KMS-11 (cell line): ENCODE measurements around the gene CYP26B1.
A peak's percentile ranks its signal among the peaks of the same experiment; 100 is the strongest.

Source experiments
- H2AFZ ChIP-seq: fragments of 200-600 bp; sonication (generic); 2 replicates; pipeline ENCODE4 v1.6.1; 2016; ENCODE audit warnings: antibody characterized with exemption, mixed run types, low read depth
- H3K27ac ChIP-seq: fragments of 200-600 bp; sonication (generic); 2 replicates; pipeline ENCODE4 v1.6.1; 2016; ENCODE audit warnings: mild to moderate bottlenecking, mixed run types
- H3K27me3 ChIP-seq: fragments of 200-600 bp; sonication (generic); 2 replicates; pipeline ENCODE4 v1.6.1; 2017; ENCODE audit warnings: mild to moderate bottlenecking, low read depth, mixed run types, moderate library complexity; ENCODE audit not compliant: insufficient read depth
- H3K36me3 ChIP-seq: fragments of 200-600 bp; sonication (generic); 2 replicates; pipeline ENCODE4 v1.6.1; 2017; ENCODE audit warnings: mild to moderate bottlenecking, mixed run types; ENCODE audit not compliant: insufficient read depth
- H3K4me1 ChIP-seq: fragments of 200-600 bp; sonication (generic); 2 replicates; pipeline ENCODE4 v1.6.1; 2016; ENCODE audit warnings: mild to moderate bottlenecking, low read depth, mixed run types; ENCODE audit not compliant: poor library complexity, severe bottlenecking
- H3K4me2 ChIP-seq: fragments of 200-600 bp; sonication (generic); 2 replicates; pipeline ENCODE4 v1.7.0; 2016; ENCODE audit warnings: mild to moderate bottlenecking, mixed run types
- H3K4me3 ChIP-seq: fragments of 200-600 bp; sonication (generic); IDR thresholded peaks from 2 replicates; pipeline ENCODE4 v1.6.1; 2017; ENCODE audit warnings: low read depth, low read length, mixed read lengths; ENCODE audit not compliant: insufficient read depth
- H3K79me2 ChIP-seq: fragments of 200-600 bp; sonication (generic); 2 replicates; pipeline ENCODE4 v1.6.1; 2016; ENCODE audit warnings: low read depth, mixed run types; ENCODE audit not compliant: insufficient read depth
- H3K9ac ChIP-seq: fragments of 200-600 bp; sonication (generic); 2 replicates; pipeline ENCODE4 v1.6.1; 2016; ENCODE audit warnings: mild to moderate bottlenecking, mixed run types
- H4K20me1 ChIP-seq: fragments of 200-600 bp; sonication (generic); 2 replicates; pipeline ENCODE4 v1.6.1; 2016; ENCODE audit warnings: mild to moderate bottlenecking, mixed run types; ENCODE audit not compliant: insufficient read depth
- TF ChIP-seq, protein P1 (sequence below): fragments of 200-600 bp; sonication (generic); conservative IDR thresholded peaks from 2 replicates; pipeline ENCODE4 v1.6.1; 2017; ENCODE audit warnings: low read depth, mild to moderate bottlenecking, antibody characterized with exemption, low read length, moderate library complexity, mixed read lengths

Gene CYP26B1

DNA sequence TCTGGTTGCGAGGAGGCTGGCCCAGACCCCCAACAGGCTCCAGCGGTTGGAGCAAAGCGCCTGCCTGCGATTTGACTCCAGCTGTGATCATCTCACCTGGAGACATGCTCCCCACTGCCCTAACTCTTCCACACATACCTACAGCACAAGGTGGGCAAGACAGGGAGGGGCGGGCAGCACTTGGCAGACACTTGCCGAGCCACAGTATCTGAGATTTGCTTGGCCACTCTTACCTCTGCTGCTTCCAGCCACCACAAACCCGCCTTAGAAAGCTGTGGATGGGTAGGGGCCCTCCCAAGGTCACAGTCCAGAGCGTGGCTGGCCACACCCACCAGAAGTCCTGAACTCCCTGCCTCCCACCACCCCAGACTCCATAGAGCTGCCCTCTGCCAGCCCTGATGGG, 8.2 kb downstream of the CYP26B1 start:
- Histone ChIP-seq H3K4me1 (no peaks in the 10 kb centered on the region), H3K27ac (no peak overlapping the region), H3K79me2 (no peaks in the 10 kb centered on the region), H2AFZ (no peak overlapping the region), H3K27me3 (no peaks in the 10 kb centered on the region; the same call in 1 of the 2 replicates), H3K36me3 (no peaks in the 10 kb centered on the region), H4K20me1 (no peaks in the 10 kb centered on the region), H3K9ac (no peak overlapping the region), H3K4me2 (no peak overlapping the region), H3K4me3 (no peak overlapping the region)
- TF ChIP-seq, protein P1, sequence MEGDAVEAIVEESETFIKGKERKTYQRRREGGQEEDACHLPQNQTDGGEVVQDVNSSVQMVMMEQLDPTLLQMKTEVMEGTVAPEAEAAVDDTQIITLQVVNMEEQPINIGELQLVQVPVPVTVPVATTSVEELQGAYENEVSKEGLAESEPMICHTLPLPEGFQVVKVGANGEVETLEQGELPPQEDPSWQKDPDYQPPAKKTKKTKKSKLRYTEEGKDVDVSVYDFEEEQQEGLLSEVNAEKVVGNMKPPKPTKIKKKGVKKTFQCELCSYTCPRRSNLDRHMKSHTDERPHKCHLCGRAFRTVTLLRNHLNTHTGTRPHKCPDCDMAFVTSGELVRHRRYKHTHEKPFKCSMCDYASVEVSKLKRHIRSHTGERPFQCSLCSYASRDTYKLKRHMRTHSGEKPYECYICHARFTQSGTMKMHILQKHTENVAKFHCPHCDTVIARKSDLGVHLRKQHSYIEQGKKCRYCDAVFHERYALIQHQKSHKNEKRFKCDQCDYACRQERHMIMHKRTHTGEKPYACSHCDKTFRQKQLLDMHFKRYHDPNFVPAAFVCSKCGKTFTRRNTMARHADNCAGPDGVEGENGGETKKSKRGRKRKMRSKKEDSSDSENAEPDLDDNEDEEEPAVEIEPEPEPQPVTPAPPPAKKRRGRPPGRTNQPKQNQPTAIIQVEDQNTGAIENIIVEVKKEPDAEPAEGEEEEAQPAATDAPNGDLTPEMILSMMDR, result no peak

GRCh38 chr2:72138921-72139381, 8.7 kb downstream of the CYP26B1 start:
- Histone ChIP-seq H3K27ac (no peak overlapping the region), H3K36me3 (no peaks in the 10 kb centered on the region), H3K27me3 (no peaks in the 10 kb centered on the region), H3K4me2 (no peak overlapping the region), H2AFZ (no peak overlapping the region), H3K4me3 (no peak overlapping the region), H3K79me2 (no peaks in the 10 kb centered on the region), H3K4me1 (no peaks in the 10 kb centered on the region), H3K9ac (no peak overlapping the region), H4K20me1 (no peaks in the 10 kb centered on the region)
- TF ChIP-seq, protein P1, result no peak

DNA sequence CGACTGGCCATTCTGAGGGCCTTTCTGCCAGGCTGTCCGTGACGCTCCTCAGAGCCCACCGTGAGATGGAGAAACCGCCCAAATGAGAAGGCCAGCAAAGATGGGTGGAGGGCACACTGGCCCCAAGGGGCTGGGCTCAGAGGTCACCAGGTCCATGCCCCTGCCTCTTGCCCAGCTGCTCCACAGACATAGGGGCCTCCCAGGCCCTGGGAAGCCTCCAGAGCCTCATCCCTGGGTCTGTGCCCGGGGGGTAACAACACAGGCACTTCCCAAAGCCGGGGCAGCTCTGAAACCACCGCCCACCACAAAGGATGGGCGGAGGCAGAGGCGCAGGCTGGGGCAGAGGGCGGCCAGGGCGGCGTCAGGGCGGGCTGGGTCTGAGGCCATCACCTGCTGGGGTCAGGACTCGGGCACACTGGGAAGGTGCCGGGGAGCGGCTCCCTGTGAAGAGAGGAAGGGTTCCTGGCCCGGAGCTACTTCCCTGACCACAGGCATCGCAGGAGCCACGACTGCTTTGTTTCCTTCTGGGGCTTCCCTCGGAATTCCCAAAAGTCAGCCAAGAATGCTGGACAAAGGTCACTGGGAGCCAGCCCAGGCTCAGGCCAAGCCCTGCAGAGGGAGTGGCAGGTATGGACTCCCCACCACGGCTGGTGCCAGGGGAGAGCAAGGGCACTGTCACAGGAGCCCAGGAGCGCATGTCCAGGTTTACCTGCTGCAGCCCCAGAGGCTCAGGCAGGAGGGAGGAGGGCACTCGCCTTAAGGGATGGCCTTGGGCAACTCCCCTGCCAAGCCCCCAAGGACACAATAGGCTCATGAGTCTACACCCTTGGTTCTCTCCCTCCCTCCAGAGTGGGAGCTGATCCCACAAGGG, 9.4 kb downstream of the CYP26B1 start:
- H2AFZ ChIP-seq, result peak overlapping the region; percentile 57
- no peak overlapping the region for H3K9ac ChIP-seq

DNA sequence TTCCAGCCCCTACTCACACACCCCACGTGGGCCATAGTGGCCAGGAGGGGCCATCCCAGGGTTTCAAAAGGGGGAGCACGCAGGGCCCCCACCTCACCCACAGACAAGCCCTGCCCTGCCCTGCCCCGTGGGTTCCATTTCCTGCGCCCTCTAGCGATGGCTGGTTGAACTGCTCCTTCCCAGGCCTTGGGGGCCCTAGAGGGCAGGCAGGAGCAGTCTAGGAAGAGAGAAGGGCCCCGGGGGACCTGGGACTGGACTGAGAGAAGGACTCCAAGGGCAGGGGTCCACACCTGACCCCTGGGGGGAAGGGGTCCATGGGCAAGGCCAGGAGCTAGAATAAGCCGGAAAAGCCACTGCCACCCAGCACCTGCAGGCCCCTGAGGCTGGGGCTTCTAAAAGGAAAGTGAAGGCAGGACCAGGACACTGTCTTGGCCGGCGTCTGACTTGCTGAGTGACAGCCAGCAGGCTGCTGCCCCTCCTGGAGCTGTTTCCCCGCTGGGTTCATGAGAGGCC, 10.1 kb downstream of the CYP26B1 start:
- Histone ChIP-seq H4K20me1 (no peaks in the 10 kb centered on the region), H3K27me3 (no peaks in the 10 kb centered on the region), H3K4me2 (peak overlapping the region; percentile 34; the same call in 1 of the 2 replicates), H2AFZ (peak overlapping the region; percentile 57), H3K36me3 (no peaks in the 10 kb centered on the region), H3K79me2 (no peaks in the 10 kb centered on the region), H3K27ac (no peak overlapping the region), H3K4me1 (no peaks in the 10 kb centered on the region), H3K9ac (no peak overlapping the region), H3K4me3 (no peak overlapping the region)
- TF ChIP-seq, protein P1, result peak; percentile 96

More for the DNA sequence above, 9.4 kb downstream of the CYP26B1 start:
- Histone ChIP-seq H3K4me2 (peak overlapping the region; percentile 34; the same call in 1 of the 2 replicates), H4K20me1 (no peaks in the 10 kb centered on the region), H3K4me3 (no peak overlapping the region), H3K79me2 (no peaks in the 10 kb centered on the region), H3K36me3 (no peaks in the 10 kb centered on the region), H3K27me3 (no peaks in the 10 kb centered on the region), H3K27ac (no peak overlapping the region), H3K4me1 (no peaks in the 10 kb centered on the region)
- TF ChIP-seq, protein P1, result no peak
